ENCODE measurements around the gene VPREB1.
"Not testable (repeated sequence)": the region's sequence is repeated elsewhere in the genome, so short reads cannot be mapped to it uniquely, and the experiment has no call there.

The VPREB1 gene

GRCh38 chr22:22246706-22247105 is 2.1 kb downstream of the VPREB1 start:
- no peak for DNase-seq

DNA sequence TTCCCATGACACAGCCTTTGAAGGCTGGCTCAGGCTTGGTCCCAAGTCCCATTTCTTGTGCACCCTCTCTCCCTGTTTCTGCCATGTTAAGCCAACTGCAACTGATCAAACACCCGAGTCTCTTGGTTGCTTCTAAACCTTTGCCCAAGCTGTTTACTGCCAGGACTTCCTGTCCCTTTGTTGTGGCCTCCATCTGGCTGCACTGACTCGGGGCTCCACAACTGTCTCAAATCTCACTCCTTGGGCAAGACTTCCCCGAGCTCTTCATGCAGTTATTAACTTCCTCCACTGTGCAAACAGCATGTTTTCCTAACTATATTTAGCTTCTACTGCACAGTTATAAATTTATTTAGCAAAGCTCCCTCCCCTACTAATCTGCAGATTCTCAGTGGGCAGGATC is 4.3 kb downstream of the VPREB1 start:
- DNase-seq = no peak

DNA sequence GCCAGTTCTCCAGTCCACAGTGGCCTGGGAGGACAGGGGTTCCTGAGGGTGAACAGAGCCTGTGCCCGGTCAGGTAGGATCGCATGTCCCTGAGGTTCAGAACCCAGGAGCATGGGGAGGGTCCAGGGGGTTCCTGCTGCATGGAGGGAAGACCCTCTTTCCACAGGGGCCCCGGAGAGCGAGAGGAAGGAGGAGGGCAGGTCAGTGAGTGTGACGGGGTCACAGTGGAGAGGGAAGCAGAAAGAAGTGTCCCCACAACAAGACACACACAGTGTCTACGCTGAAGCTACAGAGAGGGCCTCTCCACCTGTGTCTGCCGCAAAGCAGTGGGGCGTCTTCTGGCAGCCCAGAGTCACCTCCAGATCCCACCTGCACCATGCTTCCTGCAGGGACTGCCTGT is 6.1 kb downstream of the VPREB1 start:
- DNase-seq = not testable (repeated sequence)

GRCh38 chr22:22256133-22256532 is 11.5 kb downstream of the VPREB1 start:
- not testable (repeated sequence) for DNase-seq

- not testable (repeated sequence) for DNase-seq
These were observed 14.2 kb downstream of the VPREB1 start for GRCh38 chr22:22258597-22259415.

DNA sequence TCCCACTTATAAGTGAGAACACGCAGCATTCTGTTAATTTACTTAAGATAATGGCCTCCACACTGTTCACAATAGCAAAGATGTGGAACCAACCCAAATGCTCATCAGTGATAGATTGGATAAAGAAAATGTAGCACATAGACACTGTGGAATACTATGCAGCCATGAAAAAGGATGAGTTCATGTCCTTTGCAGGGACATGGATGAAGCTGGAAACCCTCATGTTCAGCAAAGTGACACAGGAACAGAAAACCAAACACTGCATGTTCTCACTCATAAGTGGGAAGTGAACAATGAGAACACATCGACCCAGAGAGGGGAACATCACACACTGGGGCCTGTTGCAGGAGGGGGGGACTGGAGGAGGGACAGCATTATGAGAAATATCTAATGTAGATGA is 15.6 kb downstream of the VPREB1 start:
- not testable (repeated sequence) for DNase-seq

GRCh38 chr22:22260586-22260985 is 16.0 kb downstream of the VPREB1 start:
- DNase-seq = not testable (repeated sequence)

DNA sequence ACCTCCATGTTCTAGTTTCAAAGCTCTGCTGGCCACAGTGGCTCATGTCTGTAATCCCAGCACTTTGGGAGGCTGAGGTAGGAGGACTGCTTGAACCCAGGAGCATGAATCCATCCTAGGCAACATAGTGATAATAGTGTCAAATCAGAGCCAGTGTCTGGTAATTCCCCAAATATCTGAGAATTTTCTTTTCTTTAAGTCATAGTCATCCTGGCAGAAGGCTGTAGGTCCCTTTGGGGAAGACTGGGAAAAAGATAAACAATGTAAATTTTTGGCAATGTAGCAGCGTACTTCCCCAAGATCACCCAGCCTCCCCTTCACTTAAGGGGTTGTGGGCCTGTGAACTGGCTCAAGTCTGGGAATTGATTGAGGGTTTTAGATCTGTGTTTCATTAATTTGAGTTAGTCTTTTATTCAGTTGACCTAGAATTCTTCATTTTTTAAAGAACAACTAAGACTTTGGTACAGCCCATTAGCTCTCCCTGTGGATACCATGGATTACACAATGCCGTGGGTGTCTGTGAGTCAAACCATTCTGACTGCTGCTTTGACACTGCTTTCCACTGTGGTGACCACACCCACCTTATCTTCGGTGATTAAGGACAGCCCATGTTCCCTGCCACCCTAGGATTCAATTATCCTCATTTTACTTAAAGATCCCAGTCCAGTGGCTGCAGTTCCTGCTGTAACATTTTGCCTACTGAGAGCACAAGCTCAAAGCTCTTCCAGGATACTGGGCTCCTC is 17.9 kb downstream of the VPREB1 start:
- not testable (repeated sequence) for DNase-seq

GRCh38 chr22:22263823-22264222 is 19.2 kb downstream of the VPREB1 start:
- DNase-seq = not testable (repeated sequence)

DNA sequence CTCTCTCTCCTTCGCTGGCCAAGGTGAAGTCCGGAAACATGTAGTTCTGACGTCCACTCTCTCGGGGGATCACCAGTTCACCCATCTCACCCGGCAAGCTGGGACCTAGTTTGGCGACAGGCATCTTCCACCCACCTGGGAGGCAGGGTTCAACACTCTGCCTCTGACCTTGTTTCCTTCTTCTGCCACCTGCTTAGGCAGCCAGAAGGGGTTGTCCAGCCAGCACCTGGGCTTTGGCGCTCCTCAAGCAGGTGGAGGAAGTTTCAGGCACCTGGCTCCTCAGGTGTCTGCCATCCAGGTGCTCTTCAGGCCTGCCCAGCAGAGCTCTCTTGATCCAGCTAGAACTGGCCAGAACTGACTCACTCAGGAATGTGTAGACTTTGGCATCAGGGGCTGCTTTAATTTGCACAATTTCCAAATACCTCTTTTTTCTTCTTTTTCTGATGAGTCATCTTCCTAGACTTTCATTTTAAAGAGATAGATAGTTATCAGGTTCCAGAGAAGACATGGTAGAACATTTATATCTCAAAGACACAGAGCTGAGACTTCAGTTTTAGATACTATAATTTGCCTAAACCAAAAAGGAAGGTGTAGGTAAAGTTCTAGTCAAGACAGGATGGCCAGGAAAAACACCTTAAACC is 25.6 kb downstream of the VPREB1 start:
- not testable (repeated sequence) for DNase-seq

- DNase-seq = not testable (repeated sequence)
These were observed 32.8 kb downstream of the VPREB1 start for GRCh38 chr22:22277423-22277822.

DNA sequence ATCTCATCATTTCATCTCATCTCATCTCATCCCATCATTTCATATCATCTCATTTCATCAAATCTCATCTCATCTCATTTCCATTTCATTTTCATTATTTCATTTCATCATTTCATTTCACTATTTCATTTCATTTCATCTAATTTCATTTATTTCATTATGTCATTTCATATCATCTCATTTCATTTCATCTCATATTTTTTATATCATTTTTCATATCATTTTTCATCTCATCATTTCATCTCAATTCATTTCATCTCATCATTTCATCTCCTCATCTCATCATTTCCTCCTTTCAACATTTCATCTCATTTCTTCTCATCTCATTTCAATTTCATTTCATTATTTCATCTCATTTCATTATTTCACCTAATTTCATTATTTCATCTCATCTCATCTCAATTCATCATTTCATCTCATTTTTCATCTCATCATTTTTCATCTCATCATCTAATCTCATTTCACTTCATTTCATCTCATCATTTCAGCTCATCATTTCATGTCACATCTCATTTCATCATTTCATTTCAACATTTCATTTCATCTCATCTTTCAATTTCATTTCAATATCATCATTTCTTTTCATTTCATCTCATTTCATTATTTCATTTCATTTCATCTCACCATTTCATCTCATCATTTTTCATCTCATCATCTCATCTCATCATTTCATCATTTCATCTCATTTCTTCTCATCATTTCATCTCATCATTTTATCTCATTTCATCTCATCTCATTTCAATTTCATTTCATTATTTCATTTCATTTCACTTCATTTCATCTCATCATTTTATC is 40.6 kb downstream of the VPREB1 start:
- not testable (repeated sequence) for DNase-seq

- not testable (repeated sequence) for DNase-seq
These were observed 42.0 kb downstream of the VPREB1 start for GRCh38 chr22:22286390-22287105.

- DNase-seq = not testable (repeated sequence)
These were observed 42.6 kb downstream of the VPREB1 start for GRCh38 chr22:22287106-22287626.

DNA sequence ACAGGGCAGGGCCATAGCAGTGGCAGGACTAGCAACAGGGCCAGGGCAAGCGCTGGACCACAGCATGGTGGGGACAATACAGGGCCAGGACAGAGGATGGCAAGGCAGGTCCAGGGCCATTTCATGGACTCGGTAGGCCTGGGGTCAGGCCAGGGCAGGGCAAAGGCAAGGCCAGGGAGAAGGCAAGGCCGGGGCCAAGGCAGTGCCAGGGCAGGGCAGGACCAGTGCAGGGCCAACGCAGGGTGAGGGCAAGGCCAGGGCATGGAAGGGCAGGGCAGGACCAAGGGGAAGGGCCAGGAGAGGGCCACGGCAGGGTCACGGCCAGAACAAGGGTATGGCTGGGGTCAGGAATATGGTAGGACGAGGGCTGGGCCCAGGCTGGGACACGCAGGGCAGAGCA is 45.1 kb downstream of the VPREB1 start:
- not testable (repeated sequence) for DNase-seq

GRCh38 chr22:22291129-22291806 is 46.7 kb downstream of the VPREB1 start:
- DNase-seq = not testable (repeated sequence)

- not testable (repeated sequence) for DNase-seq
These were observed 48.1 kb downstream of the VPREB1 start for GRCh38 chr22:22292656-22293055.

DNA sequence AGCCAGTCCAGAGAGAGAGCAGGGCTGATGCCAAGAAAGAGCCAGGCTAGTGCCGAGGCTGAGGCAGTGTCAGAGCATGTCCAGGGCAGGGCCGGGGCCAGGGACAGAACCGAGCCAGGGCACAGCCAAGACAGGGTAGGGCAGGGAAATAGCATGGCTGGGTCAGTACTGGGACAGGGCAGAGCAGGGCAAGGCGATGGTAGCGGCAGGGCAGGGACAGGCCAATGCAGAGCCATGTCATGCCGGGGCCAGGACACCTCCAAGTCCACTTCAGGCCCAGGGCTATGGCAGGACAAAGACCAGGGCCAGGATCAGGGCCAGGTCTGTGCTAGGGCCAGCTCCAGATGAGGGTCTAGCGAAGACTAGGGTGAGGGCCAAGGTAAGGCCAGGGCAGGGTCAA is 48.9 kb downstream of the VPREB1 start:
- not testable (repeated sequence) for DNase-seq

- not testable (repeated sequence) for DNase-seq
These were observed 50.1 kb downstream of the VPREB1 start for GRCh38 chr22:22294641-22295040.
